Natural killer cell treated with Interleukin-12 subunit alpha and Interleukin-12 subunit beta and Interleukin-15 and Interleukin-18, amount 100 ng/mL, for 72 hours (primary cell): Measurements from ENCODE around the gene ATP5MG. TPM values are rescaled to one million over a fixed set of nuclear protein-coding genes. Genes with fewer than 3 reads are reported as not detected.
"Not testable (repeated sequence)": the region's sequence is repeated elsewhere in the genome, so short reads cannot be mapped to it uniquely, and the experiment has no call there.

Experiments
- ATAC-seq, 2 donors: fragments of 150-1000 bp; cut with Tn5 transposase in 1 of 2; sonication (Bioruptor Pico), chemical (Tn5 transposase) in 1 of 2; 2 replicates each; pipeline ENCODE4 v1.10.0; 2021
- DNase-seq: peaks from one replicate; pipeline ENCODE4 v3.0.0; 2022; ENCODE audit warnings: low spot score
- H3K27ac Mint-ChIP-seq, 2 donors: 1 replicate in 1 of 2; 2 replicates in 1 of 2; pipeline ENCODE4 v1.8.0; 2022; ENCODE audit warnings: mixed read lengths in 2 of 2, mild to moderate bottlenecking in 1 of 2, moderate library complexity in 1 of 2
- H3K27me3 Mint-ChIP-seq, 2 donors: 1 replicate in 1 of 2; 2 replicates in 1 of 2; pipeline ENCODE4 v1.8.0; 2022; ENCODE audit warnings: mixed read lengths in 2 of 2
- H3K36me3 Mint-ChIP-seq: one replicate; pipeline ENCODE4 v1.8.0; 2022; ENCODE audit warnings: mixed read lengths
- H3K4me1 Mint-ChIP-seq, 2 donors: 1 replicate in 1 of 2; 2 replicates in 1 of 2; pipeline ENCODE4 v1.8.0; 2022; ENCODE audit warnings: low read depth in 2 of 2, mixed read lengths in 2 of 2, mild to moderate bottlenecking in 1 of 2
- H3K4me3 Mint-ChIP-seq: one replicate; pipeline ENCODE4 v1.8.0; 2022; ENCODE audit warnings: mixed read lengths
- H3K9me3 Mint-ChIP-seq: 2 replicates; pipeline ENCODE4 v1.8.0; 2022; ENCODE audit warnings: mixed read lengths
- total RNA-seq, 2 donors: library from RNA; stranded (reverse); gene quantifications; one replicate each; pipeline ENCODE4 v1.2.3, GENCODE V29; 2022

The ATP5MG gene
- total RNA-seq, 2 donors from 2014 or later, result 183 to 189 TPM

DNA sequence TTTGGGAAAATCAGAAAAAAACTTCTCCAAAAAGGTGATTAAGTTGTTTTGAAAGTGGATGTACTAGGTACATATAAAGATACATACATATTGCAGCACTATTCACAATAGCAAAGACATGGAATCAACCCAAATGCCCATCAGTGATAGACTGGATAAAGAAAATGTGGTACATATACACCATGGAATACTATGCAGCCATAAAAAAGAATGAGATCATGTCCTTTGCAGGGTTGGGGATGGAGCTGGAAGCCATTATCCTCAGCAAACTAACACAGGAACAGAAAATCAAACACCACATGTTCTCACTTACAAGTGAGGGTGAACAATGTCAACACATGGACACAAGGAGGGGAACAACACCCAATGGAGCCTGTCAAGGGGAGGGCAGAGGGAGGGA, 15.5 kb downstream of the ATP5MG start:
- not testable (repeated sequence) for H3K27ac Mint-ChIP-seq, H3K27me3 Mint-ChIP-seq, DNase-seq, ATAC-seq, H3K36me3 Mint-ChIP-seq, H3K4me3 Mint-ChIP-seq, H3K9me3 Mint-ChIP-seq, H3K4me1 Mint-ChIP-seq

DNA sequence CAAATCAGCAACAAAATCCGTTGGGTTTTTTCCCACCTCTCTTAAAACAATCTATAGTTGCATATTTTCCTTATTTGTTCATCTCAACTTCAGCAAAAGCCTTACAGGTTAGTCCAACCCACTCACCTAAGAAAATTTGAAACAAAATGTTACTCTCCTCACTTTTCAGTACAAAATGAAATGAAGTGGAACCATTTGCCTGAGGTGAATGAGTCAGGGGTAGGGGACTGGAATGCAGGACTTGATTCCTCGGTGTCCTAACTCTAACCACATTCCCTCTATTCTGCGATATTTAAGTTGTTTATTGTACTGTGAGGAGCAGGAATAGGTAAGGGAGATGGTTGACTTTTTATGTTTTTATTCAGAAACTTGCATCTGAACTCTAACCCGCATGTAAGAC, 16.4 kb downstream of the ATP5MG start:
- no peaks in the 10 kb centered on the region for H3K9me3 Mint-ChIP-seq
- peaks cover 0 to 6% of the 10 kb centered on the region in 2 donors for H3K4me1 Mint-ChIP-seq
- no peak overlapping the region for H3K4me3 Mint-ChIP-seq
- no peaks in the 10 kb centered on the region for H3K27me3 Mint-ChIP-seq
- DNase-seq (no peak), ATAC-seq (no peak)
- H3K36me3 Mint-ChIP-seq, result no peaks in the 10 kb centered on the region
- no peak overlapping the region for H3K27ac Mint-ChIP-seq

DNA sequence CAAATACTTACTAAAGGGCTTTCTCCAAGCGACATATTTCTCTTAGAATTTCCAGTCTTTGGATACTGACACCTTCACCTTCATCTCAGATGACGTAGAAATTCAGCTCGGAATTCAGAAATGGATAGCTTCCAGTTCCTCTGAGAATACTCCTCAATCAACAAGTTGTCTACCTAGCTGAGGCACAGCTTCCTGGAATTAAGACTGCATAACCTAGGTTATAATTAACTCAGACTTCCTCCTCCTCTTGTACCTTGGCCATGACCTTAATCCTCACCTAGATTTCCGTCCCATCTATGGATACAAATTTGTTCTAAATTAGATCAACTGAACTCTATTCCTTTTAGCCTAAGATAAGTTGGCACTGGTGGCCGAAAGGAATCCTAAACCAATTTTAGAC, 17.4 kb downstream of the ATP5MG start:
- Mint-ChIP-seq H3K4me1 (no peaks in the 10 kb centered on the region), H3K4me3 (no peak overlapping the region), H3K27me3 (no peaks in the 10 kb centered on the region), H3K36me3 (no peaks in the 10 kb centered on the region), H3K9me3 (no peaks in the 10 kb centered on the region), H3K27ac (no peak overlapping the region)
- ATAC-seq (no peak), DNase-seq (no peak)

DNA sequence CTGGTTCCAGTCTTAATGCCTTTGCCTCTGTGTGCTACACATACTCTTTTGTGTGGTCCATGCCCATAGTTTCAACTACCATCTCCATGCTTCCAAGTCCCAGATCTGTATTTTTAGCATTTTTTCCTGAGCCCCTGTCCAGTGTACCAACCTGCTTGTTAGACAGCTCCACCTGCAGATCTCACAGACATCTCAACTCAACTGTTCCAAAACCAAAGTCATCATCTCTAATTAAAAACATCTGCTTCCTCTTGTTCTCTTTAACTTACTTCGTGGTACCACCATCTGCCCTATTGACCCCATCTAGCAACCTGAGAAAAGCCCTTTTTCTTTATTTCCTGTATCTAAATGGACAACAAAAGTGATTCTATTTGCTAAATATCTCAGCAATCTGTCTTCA, 26.3 kb downstream of the ATP5MG start:
- no peak overlapping the region for H3K4me3 Mint-ChIP-seq
- peaks cover 0 to 3% of the 10 kb centered on the region in 2 donors for H3K27me3 Mint-ChIP-seq
- H3K27ac Mint-ChIP-seq, result no peak overlapping the region
- H3K9me3 Mint-ChIP-seq, result no peaks in the 10 kb centered on the region
- ATAC-seq (no peak), DNase-seq (no peak)
- H3K4me1 Mint-ChIP-seq, result no peaks in the 10 kb centered on the region
- no peaks in the 10 kb centered on the region for H3K36me3 Mint-ChIP-seq

DNA sequence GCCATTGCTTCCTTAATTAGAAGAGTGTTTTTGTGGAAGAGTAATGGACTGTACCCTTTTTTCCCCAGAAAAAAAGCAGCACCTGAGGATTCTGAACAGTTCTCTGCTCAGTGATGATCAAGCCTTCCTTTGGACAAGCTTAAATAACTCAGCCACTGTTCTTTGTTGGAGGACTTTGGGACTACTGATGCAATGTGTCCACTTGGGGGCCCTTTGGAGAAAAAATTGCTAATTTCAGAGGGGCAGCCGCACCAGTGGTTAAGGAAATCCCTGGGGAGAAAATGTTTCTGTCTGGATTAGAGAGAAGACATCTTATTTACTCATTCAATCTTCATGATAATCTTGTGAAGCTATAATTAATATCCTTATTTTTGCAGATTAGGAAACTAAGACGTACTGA, 29.6 kb downstream of the ATP5MG start:
- H3K27me3 Mint-ChIP-seq, result peaks cover 0 to 3% of the 10 kb centered on the region in 2 donors
- no peaks in the 10 kb centered on the region for H3K9me3 Mint-ChIP-seq
- H3K36me3 Mint-ChIP-seq, result no peaks in the 10 kb centered on the region
- no peak for DNase-seq
- ATAC-seq, result no peak
- peaks cover 16 to 18% of the 10 kb centered on the region in 2 donors for H3K4me1 Mint-ChIP-seq
- H3K27ac Mint-ChIP-seq, result no peak overlapping the region
- no peak overlapping the region for H3K4me3 Mint-ChIP-seq

DNA sequence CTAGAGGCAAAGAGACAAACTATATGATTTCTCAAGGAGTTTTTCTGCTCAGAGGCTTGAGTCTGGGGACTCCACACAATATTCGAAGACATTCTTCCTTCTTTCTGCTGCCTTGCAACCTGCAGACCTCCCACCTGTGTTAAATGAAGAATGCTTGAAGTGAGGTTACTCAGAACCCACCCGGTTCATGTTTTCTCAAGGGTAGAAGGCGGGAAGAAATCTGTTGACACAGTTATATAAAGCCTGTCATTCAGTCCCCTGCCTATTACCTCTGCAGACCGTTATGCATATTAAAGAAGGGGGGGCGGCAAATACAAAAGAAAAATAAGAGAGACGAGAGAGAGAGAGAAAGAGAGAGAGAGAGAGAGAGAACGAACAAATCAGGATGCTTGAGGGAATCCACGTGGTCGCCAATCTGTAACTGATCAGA, 32.7 kb downstream of the ATP5MG start:
- Mint-ChIP-seq H3K4me1 (peaks cover 23 to 25% of the 10 kb centered on the region in 2 donors), H3K9me3 (no peaks in the 10 kb centered on the region), H3K27ac (peak overlapping the region; percentile 58 to 97), H3K4me3 (peak overlapping the region; percentile 87), H3K27me3 (no peaks in the 10 kb centered on the region), H3K36me3 (no peaks in the 10 kb centered on the region)
- no peak for DNase-seq
- no peak for ATAC-seq

DNA sequence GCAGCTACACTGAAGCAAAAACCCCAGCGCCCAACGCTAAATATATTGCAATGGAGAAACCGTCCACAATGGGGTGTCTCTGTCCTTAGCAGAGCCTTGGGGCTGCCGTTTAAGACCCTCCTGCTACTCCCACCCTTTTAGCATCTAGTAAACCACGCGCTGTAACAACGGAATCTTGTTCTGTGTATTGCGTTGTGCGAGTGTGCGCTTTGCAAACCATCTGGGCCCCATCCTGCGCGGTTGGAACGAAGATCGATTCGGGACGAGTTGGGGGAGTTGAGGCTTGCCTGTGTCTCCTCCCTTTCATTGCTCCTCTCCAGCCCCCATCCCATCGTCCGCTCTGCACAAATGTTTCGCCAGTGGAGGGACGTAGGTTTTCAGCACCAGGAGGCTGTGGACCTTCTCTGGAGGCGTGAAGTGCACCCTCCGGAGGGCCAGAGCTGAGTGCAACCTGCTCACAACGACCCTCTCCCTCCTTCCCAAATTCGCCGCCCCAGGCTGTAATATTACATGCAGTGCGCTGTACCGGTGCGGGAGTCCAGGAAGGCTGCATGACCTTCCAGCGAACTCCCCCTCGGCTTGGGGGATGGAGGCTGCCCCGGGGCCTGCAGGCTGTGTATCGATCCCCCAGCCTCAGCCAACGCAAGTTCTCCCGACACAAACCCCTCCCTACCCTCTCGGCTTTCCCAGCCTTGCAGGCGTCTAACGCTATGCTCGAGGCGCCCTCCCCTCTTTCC, 33.3 kb downstream of the ATP5MG start:
- H3K27ac Mint-ChIP-seq, result peak overlapping the region; percentile 58 to 97
- H3K36me3 Mint-ChIP-seq, result no peaks in the 10 kb centered on the region
- no peaks in the 10 kb centered on the region for H3K9me3 Mint-ChIP-seq
- H3K27me3 Mint-ChIP-seq, result no peaks in the 10 kb centered on the region
- ATAC-seq (no peak), DNase-seq (peak; percentile 66)
- peak overlapping the region; percentile 87 for H3K4me3 Mint-ChIP-seq
- H3K4me1 Mint-ChIP-seq, result peaks cover 28 to 29% of the 10 kb centered on the region in 2 donors

DNA sequence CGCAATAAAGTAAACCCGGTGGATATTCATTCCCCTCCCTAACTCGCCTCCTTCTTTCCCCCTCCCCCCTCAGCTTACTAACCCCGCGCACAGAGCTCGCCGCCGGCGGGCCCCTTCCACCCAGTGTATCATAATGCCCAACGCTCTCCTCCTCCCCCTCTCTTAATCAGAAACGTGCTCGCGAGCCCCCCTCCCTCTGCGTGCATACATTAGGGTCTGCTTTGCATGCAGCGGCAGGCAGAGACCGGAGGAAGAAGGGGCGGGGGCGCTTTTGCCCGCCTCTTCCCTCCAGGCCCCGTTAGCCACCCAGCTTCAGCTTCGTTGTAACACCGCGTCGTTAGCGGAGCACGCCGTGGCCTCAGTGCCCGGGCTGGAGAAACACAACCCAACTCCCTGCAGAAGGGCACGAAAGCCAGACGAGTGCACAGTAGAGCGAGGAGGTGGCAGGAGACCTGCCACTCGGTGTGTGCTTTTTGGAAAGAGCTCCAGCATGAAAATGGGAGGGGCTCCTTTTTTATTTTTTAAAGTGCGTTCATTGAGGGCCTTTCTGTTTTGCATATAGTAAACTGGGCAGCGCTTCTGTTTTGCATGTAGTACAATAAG, 34.0 kb downstream of the ATP5MG start:
- no peaks in the 10 kb centered on the region for H3K27me3 Mint-ChIP-seq
- no peaks in the 10 kb centered on the region for H3K9me3 Mint-ChIP-seq
- H3K4me3 Mint-ChIP-seq, result peak overlapping the region; percentile 87
- DNase-seq (peak; percentile 72), ATAC-seq (peak; percentile 35 to 40)
- peaks cover 34 to 35% of the 10 kb centered on the region in 2 donors for H3K4me1 Mint-ChIP-seq
- H3K27ac Mint-ChIP-seq, result peak overlapping the region; percentile 58 to 97
- no peaks in the 10 kb centered on the region for H3K36me3 Mint-ChIP-seq

DNA sequence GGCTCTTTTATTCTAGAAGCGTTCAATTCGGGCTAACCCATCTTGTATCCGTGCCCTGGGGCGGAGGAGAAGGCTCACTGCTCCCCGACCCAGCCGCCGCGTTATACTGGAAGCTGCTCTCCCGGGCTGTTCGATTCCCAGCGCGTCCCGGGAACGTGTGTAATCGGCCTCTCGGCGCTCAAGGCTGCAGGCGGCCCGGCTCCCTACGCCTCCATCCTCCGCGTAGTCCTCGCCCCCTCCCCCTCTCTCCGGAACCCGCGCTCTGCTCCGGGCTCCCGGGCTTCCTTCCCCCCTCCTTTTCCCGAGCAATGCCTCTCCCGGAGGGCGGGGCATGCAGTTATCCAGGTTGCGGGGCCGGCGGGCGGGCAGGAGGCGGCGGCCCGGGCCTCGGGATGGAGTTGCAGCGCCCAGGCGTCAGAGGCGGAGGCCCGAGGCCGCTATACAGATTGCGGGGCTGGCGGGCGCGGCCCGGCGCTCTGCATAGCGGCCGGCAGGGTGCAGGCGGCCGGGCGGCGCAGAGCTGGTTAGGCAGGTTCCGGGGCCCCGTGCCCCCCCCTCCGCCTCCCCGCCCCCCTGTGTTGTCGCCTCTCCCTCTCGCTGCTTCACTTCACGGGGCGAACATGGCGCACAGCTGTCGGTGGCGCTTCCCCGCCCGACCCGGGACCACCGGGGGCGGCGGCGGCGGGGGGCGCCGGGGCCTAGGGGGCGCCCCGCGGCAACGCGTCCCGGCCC, 34.7 kb downstream of the ATP5MG start, which contains the start of gene KMT2A:
TSS of gene KMT2A (plus strand) at position 600 of the 732 bp plus-strand sequence. CDS start at position 621, 21 bp downstream.
- Mint-ChIP-seq H3K9me3 (no peaks in the 10 kb centered on the region), H3K36me3 (no peaks in the 10 kb centered on the region), H3K27ac (peak within 1 kb of the TSS; percentile 84 to 97), H3K4me3 (peak within 1 kb of the TSS; percentile 87), H3K4me1 (peaks cover 38 to 42% of the 10 kb centered on the region in 2 donors), H3K27me3 (no peaks in the 10 kb centered on the region)
- ATAC-seq (peak; percentile 88 to 91), DNase-seq (peak; percentile 96)

DNA sequence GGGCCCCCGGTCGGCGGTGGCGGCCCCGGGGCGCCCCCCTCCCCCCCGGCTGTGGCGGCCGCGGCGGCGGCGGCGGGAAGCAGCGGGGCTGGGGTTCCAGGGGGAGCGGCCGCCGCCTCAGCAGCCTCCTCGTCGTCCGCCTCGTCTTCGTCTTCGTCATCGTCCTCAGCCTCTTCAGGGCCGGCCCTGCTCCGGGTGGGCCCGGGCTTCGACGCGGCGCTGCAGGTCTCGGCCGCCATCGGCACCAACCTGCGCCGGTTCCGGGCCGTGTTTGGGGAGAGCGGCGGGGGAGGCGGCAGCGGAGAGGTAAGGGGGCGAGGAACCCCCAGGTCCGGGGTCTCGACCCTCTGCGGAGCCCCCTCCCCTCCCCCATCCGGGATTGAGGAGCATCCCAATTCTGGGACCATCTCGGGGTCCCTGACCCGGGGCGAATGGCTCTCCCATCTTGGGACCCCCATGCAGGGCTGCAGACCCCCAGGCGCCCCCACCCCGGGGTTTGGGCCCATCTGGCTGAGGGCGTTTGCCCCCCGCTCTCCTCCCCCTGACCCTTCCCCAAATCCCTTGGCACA, 35.3 kb downstream of the ATP5MG start:
- H3K9me3 Mint-ChIP-seq, result no peaks in the 10 kb centered on the region
- H3K27me3 Mint-ChIP-seq, result no peaks in the 10 kb centered on the region
- H3K36me3 Mint-ChIP-seq, result no peaks in the 10 kb centered on the region
- H3K4me3 Mint-ChIP-seq, result peak overlapping the region; percentile 87
- H3K4me1 Mint-ChIP-seq, result peaks cover 40 to 49% of the 10 kb centered on the region in 2 donors
- DNase-seq, result peak; percentile 70
- ATAC-seq, result peak; percentile 41 to 47
- H3K27ac Mint-ChIP-seq, result peak overlapping the region; percentile 84 to 97

DNA sequence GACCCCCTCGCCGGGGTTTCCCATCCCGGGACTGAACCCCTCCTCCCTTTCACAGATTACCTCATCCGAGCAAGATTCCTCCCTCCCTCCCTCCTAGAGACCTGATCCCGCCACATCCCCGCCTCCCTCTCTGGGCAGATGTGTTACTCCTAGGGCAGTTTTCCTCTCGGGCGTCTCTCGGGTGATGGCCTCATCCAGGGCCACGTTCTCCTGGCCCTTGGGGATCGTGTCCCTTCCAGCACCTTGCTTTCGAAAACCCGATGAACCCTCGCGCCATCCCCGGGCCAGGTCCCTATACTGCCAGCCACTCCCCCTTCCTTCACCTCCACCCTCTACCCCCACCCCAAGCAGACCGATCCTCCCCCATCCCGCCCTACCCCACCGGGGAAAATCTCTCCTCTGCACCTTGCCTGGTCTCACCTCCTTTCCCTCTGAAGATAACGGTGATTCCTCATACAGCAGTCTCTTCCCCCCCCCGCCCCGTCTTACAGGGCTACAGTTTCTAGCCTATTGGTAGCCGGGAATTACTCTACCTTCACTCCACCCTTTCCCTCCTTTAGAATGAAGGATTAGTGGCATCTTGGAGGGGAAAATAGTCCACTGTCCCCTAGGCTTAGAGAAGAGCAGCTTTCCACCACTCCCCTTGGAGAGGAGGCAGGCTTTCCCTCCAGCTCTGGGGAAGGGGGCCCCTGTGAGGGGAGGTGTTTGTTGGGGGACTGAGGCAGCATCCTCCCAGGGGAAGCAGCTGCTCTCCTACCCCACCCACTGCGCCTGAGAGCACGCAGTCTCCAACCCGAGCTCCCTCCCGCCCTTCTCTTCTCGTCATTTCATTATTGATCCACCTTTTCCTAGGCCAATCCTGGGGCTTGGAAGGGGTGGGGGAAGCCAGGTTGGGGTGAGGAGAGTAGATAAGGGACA, 36.1 kb downstream of the ATP5MG start:
- Mint-ChIP-seq H3K9me3 (no peaks in the 10 kb centered on the region), H3K36me3 (no peaks in the 10 kb centered on the region), H3K27ac (peak overlapping the region; percentile 84 to 97), H3K4me1 (peaks cover 47 to 56% of the 10 kb centered on the region in 2 donors), H3K4me3 (peak overlapping the region; percentile 87), H3K27me3 (no peaks in the 10 kb centered on the region)
- peak; percentile 10 to 17 for ATAC-seq
- peak; percentile 72 for DNase-seq

DNA sequence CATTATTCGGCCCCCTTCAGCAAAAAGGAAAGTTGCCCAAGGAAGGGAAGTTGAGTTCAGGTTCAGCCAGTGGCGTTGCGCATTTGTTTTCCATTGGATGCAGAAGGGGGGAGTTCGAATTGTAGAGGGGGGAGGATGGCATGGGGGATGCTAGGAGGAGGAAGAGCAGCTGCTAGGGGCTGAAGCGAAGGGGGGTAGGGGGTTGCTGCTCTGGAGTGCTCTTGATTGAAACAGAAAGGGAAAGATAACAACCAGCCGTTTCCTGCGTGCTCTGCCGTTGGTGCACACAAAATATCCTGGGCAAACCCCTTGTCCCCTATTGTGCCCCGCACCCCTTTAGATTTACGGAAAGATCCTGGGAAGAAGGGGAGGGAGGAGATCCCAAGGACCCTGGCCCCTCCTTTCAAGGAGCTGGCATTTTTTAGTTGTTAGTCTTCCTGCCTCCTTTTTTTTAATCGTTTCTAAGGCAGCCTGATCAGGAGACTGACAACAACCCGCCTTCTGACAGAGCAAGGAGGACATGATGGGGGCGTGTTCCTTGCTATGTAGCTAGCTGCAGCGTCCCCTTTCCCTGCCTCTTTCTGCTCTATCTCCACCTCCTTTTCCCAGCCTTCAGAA, 37.0 kb downstream of the ATP5MG start:
- peak; percentile 32 to 48 for ATAC-seq
- peak overlapping the region; percentile 87 for H3K4me3 Mint-ChIP-seq
- no peaks in the 10 kb centered on the region for H3K36me3 Mint-ChIP-seq
- peak overlapping the region; percentile 84 to 97 for H3K27ac Mint-ChIP-seq
- peak; percentile 79 for DNase-seq
- no peaks in the 10 kb centered on the region for H3K27me3 Mint-ChIP-seq
- H3K9me3 Mint-ChIP-seq, result no peaks in the 10 kb centered on the region
- peaks cover 55 to 66% of the 10 kb centered on the region in 2 donors for H3K4me1 Mint-ChIP-seq
